ENCODE data around the gene ASXL1.

The ASXL1 gene

DNA sequence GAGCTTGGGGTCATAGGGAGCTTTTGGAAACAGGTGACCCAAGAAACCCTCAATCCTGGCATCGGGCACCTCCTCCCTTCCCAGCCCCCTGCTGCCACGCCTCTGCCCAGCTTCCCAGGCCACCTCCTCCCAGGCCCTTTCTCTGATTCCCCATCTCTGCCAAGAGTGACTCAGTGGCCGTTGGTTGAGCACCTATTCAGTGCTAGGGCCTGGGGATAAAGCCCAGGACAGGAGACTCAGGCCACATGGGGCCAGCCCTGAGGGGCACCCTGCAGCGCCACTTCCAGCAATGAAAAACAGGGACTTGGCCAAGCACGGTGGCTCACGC, 110.1 kb downstream of the ASXL1 start:
- DNase-seq = no peak

DNA sequence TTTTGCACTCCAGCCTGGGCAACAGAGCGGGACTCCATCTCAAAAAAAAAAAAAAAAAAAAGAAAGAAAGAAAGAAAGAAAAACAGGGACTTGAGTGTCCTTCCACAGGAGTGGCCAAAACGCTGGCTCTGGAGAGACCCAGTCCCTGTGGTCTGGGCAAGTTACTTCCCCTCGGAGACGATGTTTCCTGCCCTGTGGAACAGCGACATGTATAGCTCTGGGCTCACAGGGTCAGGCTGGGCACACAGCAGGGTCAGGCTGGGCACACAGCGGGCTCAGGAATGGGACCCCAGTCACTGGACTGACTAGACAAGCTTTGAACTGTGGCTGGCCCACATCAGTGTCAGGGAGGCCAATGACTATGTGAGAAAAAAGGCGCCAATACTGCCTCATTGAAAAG, 110.7 kb downstream of the ASXL1 start:
- no peak for DNase-seq

DNA sequence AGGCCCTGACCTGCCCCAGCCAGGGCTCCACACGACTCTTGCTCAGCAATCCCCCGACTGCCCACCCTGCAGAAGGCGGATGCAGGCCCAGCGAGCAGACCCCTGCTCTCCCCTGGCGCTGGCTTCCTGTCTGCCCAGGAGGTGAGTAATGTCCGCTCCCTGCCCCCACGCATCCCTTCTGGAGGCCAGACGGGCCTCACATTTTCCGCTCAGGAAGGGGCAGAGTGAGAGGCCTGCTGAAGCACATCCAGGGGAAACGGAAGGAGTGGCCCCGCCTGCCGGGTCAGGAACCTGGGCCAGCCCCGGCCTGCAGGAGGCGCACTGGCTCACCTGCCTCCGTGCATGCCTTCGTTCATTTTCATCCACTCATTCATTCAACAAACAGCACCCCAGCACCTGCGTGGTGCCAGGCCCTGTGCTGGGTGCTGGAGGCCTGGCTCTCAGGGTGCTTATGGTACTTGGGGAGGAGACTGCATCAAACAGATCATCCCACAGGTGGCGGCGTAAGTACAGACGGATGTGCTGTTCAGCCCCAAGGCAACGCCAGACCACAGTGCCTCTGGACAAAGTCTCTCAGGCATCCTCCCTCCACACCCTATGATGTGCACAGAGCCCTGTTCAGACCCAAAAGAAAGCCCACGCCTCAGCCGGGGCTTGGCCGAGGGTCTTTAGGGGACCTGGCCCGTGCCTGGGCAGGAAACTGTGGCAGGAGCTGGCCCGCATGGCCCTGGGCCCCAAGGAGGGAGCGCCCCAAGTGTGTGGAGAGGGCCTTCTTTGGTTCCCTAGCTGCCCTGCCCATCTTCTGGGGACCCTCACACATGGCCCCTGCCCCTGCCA, 112.1 kb downstream of the ASXL1 start:
- DNase-seq = no peak

DNA sequence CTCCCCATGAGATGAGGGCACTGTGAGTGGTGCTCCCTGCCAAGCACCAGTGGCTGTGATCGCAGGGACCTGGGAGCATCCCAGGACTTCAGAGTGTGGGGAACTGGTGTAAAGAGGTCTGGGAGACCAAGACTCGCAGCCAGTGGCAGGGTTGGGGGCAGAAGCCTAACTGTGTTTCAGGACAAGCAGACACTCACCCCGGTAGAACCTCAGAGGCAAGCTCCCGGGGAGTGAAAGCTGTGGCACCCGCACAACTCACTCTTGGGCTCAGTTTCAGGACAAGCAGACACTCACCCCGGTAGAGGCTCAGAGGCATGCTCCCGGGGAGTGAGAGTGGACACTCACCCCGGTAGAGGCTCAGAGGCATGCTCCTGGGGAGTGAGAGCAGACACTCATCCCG, 112.8 kb downstream of the ASXL1 start:
- DNase-seq = no peak

DNA sequence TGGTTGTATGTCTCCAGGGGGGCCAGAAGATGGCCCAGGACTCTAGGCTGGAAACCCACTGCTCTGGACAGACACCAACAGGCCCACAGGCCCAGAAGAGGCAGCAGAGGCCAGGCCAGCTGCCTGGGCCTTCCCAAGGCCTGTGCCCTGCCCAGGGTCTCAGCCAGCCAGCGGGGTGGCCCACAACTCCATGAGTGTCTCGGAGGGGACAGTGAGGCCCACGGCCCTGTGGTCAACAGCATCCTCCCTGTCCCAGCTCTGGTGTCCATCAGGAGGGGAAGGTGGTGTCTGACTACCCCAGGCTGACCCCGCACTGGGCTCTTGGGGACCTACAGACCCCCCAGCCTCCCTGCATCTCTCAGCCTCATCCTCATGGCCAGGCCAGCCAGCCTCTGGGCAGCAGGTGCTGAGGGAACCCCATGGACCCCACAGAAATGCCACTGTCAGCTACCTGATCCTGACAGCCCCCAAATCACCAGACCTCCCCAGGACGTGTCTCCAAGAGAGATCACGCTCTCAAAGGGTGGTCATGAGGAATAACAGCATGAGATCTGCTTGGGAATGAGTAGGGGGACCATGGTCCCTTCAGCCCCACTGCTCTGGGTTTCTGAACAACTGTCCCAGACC, 114.6 kb downstream of the ASXL1 start:
- DNase-seq = no peak

DNA sequence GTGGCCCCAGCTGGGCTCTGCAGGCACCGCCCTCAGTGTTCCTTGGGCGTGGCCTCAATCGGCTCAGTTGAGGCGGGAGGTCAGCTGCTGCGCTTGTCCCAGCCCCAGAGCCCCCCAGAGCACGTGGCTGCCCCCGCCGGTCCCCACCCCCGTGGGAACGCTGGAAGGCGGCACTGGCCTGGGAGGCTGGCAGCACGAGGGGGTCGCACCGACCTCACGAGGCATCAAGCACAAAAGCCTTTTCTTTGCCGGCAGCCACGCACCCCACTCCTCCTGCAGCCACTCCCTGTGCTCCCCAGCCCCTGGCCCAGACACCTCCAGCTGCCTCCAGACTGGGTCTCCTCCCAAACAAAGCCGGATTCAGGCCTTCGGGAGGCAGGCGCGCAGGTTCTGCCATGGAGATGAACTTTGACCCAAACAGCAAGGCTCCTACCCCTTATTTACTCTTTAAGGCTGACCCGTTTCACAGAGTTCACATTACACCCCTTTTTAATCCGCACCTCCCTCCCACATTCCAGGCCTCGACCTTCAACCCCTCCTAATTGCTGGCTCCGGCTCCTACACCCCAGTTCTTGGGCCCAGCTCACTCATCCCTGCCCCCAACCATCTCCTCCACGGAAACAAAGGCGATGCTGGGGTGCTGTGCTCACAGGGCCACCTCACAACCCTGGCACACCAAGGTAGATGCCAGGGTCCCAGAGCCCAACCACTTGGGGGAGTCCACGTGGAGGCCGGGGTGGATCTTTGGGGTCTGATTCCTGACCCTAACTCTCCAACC, 115.3 kb downstream of the ASXL1 start:
- DNase-seq = no peak

DNA sequence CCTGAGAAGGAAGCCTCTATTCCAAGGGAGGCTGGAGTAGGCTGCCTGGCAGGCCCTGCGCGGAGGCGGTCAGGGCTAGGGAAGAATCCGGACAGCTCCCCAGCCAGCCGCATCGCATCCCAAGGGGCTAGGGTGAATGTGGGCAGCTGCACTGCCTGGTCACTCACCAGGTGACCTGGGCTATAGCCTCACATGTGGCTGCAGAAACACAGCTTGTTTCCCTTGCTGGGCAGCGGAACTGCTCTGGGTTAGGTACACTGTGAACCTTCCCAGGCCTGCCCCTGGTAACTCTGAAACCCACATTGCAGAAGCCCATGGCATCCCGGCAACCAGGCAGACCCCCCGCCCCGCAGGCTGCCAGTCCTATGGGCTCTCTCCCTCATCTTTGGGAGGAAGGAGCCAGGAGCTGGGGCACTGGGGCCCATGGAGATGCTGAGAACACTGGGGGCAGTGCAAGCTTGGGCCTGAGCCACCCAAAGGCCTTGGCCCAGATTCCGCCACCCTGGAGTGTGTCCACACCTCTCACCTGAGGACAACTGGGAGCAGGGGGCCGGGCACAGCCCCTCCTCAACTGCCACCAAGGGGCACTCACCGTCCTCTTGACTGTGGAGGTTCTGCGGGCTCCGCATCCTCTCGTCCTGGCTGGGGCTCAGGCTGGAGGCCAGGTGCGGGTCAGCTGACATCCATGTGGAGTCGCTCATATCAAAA, 116.0 kb downstream of the ASXL1 start:
- DNase-seq = no peak

DNA sequence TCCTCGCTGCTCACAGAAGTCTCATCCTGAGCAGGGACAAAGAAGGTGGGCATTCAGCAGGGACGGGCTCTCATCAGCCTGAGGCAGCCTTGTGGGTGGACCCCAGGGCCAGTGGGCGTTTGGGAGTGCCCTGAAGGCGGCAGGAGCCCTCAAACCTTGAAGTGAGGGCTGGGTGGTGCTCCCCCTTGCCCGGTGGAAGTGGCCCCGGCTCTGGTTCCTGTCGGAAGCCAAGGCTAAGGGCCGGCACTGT, 116.5 kb downstream of the ASXL1 start:
- DNase-seq = no peak

DNA sequence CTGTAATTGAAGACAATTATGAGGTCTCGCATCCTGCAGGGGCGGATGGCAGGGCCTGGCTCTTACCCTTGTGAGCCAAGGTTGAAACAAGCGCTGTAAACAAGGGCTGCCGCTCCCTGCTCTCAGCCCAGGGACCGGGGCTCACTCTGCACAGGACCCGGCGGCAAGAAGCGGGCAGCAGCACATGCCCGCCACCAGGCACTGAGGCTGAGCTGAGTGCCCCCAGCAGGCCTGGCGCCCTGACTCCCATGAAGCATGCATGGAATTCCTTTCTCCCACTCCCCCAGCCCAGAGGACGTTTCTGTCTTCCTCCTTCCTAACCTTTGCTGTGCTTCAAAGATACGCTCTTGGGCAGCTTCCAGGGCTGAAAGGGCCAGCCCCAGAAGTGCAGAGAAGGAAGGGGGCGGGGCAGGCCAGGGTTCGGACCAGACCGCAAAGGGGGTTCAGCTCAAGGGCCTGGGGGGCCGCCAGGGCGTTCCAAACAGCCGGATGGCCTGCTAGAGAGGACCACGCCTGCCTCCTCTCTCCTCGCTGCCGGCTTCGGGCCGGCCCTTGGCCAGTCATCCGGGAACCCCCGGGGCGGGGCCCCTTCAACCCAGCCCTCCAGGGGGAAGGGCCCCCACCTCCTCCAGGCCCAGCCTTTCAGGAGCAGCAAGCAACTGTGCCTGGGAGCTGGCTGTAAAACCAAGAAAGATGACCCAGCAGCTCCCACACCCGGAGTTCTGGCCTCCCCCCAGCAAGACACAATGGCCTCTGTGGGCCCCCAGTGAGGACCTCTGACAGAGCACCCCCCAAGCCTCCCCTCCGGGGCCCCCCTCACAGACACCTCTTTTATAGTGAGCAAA, 117.1 kb downstream of the ASXL1 start:
- no peak for DNase-seq

DNA sequence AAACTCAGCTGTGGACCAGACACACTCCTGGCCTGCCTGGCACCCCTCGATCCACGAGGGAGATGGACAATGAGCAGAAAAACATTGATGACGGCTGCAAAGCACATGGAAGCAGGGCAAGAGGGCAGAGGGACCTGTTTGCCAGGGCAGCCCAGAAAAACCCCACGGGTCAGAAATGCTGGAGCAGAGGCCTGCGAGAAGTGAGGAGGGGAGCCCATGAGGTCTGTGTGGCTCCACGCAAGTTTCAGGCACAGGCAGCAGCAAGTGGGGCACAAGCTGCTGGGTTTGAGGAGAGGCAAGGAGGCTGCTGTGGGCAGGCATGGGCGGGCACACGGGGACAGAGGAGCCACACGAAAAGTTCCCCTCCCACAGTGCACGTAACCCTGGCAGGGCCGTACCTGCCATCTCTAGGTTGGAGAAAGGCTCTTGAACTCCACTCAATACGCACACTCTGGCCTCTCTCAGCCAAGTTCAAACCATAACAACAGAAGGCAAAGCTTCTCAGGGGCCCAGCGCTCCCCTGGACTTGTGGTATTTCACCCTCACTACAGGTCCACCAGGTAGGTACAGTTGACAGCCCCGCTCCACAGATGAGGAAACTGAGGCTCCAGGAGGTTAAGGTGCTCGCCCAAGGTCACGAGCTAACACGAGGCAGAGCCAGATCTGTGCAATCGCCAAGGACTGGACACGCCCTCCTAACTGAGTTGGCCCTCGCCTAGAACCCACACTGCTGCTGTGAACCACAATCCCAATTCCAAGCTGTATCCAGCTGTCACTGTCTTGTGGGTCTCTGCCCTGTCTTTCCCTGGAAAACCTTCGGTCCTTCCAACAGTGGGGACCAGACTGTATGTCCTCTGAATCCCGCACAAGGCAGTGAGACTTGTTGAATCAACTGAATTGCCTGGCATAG, 118.8 kb downstream of the ASXL1 start:
- DNase-seq = no peak

DNA sequence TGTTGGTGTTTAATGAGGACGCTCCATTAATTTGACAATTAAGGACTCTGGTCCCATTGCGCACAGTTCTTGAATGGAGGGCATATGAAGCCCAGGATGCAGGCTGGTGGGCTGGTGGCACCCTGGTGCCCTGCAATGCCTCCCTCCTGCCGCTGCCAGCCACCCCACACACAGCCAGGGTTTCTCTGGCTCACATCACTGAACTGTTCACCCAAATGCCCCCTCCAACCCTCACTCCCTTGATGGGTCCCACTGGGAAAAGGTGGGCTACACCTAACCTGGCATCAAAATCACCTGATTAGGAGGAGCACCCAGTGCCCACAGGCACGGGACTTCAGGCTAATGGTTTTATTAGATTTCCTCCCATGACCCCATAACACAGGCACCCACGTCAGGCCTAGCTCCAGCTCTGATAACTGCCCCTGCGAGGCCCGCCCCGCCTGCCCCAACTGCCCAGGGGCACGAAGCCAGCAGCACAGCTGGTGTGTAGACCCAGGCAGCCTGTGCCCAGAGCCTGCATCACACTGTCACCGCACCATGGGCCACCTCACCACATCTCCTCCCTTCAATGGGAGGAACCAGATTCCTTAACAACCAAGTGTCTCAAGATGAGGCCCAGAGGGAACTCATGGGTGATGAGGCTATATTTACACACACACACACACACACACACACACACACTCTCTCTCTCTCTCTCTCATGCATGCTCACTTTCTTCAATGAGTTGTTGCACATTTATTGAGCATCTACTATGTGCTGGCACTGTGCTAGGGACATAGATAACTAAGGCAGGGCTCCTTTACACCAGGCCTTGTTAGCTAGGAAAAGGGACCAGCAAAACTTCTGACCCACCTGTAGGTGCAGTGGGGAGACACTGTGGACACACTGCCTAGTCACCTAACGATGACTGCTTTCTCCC, 119.7 kb downstream of the ASXL1 start:
- DNase-seq = no peak

DNA sequence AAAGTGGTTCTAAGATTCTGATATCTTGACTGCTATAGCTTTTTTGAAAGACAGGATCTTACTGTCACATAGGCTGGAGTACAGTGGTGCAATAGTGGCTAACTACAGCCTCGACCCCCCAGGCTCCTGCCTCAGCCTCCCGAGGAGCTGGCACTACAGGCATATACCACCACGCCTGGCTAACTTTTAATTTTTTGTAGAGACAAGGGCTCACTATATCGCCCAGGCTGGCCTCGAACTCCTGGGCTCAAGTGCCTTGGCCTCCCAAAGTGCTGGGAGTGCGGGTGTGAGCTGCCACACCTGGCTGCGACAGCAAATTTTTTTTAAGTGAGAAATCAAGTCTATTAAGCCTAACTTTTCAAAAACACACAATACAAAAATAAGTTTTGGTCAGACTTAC, 120.4 kb downstream of the ASXL1 start:
- no peak for DNase-seq

DNA sequence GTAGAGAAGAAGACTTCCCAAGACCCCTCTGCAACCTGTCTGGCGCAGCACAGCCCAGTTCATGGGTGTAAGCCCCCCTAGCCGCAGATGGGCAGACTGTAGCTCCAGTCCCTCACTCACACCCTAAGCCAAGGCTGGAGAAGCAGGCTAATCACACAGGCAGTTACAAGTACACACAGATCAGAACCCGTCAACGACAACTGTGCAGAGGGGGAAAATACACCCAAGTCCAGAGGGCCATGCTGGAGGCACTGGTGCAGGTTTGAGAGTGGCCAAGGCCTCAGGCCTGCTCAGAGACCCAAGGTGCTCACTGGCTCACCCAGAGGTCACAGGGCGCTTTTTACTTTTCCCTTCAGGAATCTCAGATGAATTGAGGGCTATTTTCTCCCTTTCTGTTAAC, 120.9 kb downstream of the ASXL1 start:
- DNase-seq = no peak

DNA sequence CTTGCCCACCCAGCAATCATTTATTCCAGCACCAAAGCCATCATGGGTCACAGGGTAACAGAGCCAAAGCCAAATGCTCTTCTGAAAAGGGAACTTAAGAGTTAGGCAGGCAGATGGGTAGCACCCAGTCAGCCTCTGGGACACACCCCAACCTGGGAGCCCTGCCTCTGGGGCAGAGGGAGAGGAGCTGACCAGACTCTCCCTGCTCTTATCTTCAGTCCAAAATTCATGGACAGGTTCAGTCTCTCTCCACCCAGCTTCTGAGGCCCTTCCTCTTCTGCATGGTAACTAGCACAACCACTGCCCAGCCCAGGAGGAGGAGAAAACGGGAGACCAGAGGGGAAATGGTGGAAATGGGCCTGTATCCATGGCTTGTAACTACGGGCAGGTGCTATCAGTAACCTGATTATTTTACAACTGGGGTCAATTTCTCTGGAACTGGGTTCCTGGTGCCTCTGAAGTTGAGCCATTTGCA, 121.6 kb downstream of the ASXL1 start:
- no peak for DNase-seq

DNA sequence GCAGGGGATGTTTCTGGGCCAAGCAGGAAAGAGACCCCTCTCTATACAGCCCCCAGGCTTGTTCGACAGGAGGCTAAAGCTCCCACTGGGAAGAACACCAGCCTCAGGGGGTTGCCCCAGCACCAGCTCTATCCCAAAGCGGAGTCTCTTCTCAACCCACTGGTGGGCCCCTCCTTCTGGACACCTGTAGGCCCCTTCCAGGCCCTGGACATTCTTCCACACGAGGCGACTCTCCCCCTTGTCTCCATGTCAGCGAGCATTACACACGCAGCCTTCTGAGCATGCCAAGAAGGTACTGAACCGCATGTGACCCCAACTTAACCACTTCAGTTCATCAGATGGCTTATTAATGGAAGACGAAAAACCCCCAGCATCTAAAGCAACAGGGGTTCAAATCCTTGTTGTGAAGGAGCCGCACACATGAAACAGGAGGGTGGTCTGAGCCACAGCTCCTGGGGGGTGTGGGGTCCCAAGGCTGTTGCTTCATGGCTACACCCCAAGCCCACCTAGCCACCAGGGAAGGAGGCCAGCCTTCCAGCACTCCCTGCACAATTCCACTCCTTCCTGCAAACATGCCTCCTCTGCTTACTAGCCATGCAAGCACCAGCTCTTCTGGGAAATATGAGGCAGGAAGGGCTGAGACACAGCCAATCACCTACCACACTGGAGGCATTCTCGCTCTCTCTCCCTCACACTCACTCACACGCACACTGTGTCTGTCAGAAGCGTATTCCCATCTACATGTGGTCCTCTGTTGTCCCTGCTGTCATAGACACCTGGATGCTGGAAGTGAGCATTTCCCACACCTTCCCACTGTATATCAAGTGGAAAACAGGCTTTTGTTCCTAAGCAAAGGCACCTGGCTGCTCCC, 122.5 kb downstream of the ASXL1 start:
- no peak for DNase-seq

DNA sequence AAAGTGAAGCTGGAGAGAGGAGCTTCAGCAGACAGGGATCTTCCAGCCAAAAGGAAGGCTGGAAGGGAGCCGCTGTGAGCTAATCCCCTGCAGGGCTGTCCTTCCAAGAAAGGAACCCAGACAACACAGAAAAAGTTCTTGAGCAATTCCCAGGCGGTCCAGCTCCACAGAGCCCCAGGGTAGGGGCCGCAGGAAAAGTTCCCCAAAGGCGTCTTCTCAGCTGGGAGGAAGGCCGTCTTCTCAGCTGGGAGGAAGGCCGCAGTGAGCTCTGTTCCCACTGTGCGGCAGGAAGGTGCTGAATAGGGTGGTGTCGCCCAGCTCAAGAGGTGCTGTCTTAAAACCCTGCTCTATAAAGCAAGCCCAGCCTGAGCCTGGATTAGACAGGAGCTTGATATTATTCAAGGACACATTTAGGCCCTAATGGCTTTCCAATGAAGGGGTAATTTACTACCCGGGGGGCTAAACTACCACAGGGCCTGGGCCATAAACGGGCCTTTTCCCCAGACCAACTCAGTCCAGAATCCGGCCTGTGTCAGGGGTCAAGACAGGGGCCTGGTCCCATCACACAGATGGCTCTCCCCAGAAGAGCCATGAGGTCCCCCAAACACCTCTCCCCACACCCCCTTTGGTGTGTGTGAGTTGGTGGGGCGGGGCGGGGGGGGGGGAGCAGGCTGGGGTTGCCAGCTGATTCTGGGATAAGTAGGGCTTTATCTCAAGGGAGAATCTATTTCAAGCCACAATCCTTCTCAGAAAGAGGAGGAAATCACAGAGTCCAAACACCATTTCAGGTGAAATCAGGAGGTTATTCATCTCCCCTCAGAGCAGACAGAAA, 123.4 kb downstream of the ASXL1 start:
- no peak for DNase-seq

DNA sequence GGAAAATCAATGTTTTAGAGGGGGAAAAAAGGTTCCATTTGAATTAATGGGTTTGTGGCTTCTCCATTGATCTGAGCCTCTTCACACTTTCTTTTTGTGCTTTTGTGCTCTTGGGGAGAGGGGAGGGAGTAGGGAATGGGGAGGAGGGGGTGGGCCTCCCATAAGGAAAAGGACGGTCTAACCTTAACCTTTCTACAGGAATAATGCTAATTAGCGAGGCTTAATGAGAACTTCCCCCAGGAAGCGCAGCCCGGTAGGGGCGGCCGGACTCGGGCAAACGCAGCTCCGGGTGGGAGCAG, 124.0 kb downstream of the ASXL1 start:
- no peak for DNase-seq

DNA sequence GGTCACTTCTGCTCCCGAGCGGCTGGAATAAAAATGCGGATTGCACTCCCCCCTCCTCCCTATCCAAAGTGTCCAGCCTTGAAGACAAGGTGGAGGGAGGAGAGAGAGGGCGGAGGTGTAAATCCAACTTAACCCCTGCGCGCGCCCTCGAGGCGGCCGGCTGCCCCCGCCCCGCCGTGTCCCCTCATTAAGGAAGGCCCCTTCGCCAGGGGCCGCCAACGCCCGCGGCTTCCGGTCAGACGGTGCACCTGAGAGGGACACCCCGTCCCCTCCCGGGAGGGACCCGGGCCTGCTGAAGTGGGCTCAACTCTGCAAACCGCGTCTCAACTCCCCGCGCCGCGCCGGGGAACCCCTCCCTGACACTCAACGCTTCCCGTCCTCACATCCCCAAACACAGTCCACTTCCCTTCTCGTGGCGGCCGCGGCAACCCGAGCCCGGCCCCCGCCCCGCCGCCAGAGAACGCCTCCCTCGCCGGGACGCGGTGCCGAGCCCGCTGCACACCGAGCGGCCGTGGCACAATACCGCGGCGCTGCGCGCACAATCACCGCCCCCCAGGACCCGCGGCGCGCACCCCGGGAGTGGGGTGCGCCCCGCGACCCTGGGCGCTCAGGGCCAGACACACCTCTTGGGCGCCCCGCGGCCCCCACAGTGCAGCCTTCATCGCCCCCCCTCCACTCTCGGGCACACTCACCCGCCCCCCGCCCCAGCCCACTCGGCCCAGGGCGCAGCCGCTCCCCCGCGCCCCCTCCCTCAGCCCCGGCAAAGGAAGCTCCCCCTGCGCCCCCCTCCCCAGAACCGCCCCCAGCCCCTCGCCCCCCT, 124.5 kb downstream of the ASXL1 start:
- DNase-seq = no peak
